ENCODE measurements around the gene RBFOX2.

- TF ChIP-seq CTCF (IDR thresholded peaks at IDR 0.05; ENCODE audit: low read depth, low read length, missing input control): no peak
- no peak for TF ChIP-seq TAF1 (conservative IDR thresholded peaks at IDR 0.05)
- no peak for TF ChIP-seq RAD21 (IDR thresholded peaks at IDR 0.05)
- no peak for TF ChIP-seq FOXA1 (IDR thresholded peaks at IDR 0.05)
- no peak for TF ChIP-seq REST (IDR thresholded peaks at IDR 0.05)
Observed at GRCh38 chr22:35995348-35995747, 33.3 kb downstream of the RBFOX2 start.
